ENCODE data around the gene TMEM182.

DNA sequence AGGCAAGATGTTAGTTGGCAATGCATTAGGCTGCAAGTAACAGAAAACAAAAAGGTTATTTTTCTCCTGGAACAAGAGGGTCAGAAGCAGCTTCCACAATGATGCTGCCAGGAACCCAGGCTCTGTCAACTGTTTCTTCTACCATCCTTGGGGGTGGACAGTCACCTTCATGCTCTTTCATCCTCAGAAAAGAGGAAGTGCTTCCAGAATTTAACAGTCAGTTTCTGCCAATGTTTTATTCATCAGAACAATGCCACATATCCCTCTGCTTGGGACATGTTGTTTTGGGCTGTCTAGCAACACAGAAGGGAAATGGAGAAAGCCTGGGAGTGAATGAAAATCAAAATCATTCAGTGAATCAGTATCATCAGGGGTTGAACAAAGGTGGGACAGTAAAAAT is 7.1 kb downstream of the TMEM182 start:
- TF ChIP-seq, protein P1, sequence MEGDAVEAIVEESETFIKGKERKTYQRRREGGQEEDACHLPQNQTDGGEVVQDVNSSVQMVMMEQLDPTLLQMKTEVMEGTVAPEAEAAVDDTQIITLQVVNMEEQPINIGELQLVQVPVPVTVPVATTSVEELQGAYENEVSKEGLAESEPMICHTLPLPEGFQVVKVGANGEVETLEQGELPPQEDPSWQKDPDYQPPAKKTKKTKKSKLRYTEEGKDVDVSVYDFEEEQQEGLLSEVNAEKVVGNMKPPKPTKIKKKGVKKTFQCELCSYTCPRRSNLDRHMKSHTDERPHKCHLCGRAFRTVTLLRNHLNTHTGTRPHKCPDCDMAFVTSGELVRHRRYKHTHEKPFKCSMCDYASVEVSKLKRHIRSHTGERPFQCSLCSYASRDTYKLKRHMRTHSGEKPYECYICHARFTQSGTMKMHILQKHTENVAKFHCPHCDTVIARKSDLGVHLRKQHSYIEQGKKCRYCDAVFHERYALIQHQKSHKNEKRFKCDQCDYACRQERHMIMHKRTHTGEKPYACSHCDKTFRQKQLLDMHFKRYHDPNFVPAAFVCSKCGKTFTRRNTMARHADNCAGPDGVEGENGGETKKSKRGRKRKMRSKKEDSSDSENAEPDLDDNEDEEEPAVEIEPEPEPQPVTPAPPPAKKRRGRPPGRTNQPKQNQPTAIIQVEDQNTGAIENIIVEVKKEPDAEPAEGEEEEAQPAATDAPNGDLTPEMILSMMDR (IDR thresholded peaks at IDR 0.05 in 2 of 3, conservative IDR thresholded peaks at IDR 0.05 in 1 of 3; ENCODE audit: insufficient read depth in 2 of 3, low read depth in 1 of 3, low read length in 3 of 3) = no peak
- TF ChIP-seq, protein P2, sequence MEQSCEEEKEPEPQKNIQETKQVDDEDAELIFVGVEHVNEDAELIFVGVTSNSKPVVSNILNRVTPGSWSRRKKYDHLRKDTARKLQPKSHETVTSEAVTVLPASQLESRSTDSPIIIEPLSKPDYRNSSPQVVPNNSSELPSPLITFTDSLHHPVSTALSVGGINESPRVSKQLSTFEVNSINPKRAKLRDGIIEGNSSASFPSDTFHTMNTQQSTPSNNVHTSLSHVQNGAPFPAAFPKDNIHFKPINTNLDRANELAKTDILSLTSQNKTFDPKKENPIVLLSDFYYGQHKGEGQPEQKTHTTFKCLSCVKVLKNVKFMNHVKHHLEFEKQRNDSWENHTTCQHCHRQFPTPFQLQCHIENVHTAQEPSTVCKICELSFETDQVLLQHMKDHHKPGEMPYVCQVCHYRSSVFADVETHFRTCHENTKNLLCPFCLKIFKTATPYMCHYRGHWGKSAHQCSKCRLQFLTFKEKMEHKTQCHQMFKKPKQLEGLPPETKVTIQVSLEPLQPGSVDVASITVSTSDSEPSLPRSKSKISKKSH (CRISPR knock-in tag; IDR thresholded peaks at IDR 0.05) = no peak
- TF ChIP-seq RCOR1 (IDR thresholded peaks at IDR 0.05; ENCODE audit: borderline replicate concordance in 1 of 2, low read depth in 2 of 2, low read length in 2 of 2) (no peak), SIN3A (IDR thresholded peaks at IDR 0.05; ENCODE audit: borderline replicate concordance in 2 of 2, control insufficient read depth in 1 of 2, low read depth in 2 of 2, low read length in 2 of 2) (no peak), ZNF274 (IDR thresholded peaks at IDR 0.05; ENCODE audit: borderline replicate concordance, low read depth, low read length) (no peak), ZNF197 (CRISPR knock-in tag; IDR thresholded peaks at IDR 0.05; ENCODE audit: low read depth) (no peak), TAF1 (IDR thresholded peaks at IDR 0.05; ENCODE audit: control insufficient read depth, extremely low read depth, insufficient read depth, low read length, severe bottlenecking) (no peak), GABPA (tag; conservative IDR thresholded peaks at IDR 0.05; ENCODE audit: low read depth) (no peak), EZH2 (IDR thresholded peaks at IDR 0.05; ENCODE audit: borderline replicate concordance, low read depth, low read length) (no peak), CBFB (CRISPR knock-in tag; IDR thresholded peaks at IDR 0.05) (no peak), U2AF1 (optimal IDR thresholded peaks at IDR 0.05; ENCODE audit: low read depth, low read length) (no peak)
- TF ChIP-seq, protein P3, sequence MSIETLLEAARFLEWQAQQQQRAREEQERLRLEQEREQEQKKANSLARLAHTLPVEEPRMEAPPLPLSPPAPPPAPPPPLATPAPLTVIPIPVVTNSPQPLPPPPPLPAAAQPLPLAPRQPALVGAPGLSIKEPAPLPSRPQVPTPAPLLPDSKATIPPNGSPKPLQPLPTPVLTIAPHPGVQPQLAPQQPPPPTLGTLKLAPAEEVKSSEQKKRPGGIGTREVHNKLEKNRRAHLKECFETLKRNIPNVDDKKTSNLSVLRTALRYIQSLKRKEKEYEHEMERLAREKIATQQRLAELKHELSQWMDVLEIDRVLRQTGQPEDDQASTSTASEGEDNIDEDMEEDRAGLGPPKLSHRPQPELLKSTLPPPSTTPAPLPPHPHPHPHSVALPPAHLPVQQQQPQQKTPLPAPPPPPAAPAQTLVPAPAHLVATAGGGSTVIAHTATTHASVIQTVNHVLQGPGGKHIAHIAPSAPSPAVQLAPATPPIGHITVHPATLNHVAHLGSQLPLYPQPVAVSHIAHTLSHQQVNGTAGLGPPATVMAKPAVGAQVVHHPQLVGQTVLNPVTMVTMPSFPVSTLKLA (conservative IDR thresholded peaks at IDR 0.05) = no peak
- TF ChIP-seq, protein P4, sequence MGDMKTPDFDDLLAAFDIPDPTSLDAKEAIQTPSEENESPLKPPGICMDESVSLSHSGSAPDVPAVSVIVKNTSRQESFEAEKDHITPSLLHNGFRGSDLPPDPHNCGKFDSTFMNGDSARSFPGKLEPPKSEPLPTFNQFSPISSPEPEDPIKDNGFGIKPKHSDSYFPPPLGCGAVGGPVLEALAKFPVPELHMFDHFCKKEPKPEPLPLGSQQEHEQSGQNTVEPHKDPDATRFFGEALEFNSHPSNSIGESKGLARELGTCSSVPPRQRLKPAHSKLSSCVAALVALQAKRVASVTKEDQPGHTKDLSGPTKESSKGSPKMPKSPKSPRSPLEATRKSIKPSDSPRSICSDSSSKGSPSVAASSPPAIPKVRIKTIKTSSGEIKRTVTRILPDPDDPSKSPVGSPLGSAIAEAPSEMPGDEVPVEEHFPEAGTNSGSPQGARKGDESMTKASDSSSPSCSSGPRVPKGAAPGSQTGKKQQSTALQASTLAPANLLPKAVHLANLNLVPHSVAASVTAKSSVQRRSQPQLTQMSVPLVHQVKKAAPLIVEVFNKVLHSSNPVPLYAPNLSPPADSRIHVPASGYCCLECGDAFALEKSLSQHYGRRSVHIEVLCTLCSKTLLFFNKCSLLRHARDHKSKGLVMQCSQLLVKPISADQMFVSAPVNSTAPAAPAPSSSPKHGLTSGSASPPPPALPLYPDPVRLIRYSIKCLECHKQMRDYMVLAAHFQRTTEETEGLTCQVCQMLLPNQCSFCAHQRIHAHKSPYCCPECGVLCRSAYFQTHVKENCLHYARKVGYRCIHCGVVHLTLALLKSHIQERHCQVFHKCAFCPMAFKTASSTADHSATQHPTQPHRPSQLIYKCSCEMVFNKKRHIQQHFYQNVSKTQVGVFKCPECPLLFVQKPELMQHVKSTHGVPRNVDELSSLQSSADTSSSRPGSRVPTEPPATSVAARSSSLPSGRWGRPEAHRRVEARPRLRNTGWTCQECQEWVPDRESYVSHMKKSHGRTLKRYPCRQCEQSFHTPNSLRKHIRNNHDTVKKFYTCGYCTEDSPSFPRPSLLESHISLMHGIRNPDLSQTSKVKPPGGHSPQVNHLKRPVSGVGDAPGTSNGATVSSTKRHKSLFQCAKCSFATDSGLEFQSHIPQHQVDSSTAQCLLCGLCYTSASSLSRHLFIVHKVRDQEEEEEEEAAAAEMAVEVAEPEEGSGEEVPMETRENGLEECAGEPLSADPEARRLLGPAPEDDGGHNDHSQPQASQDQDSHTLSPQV (IDR thresholded peaks at IDR 0.05) = no peak

All from K562 (cell line).